Bronchial epithelial cell (primary cell): ENCODE data around the gene BEST1. TPM values are rescaled to one million over a fixed set of nuclear protein-coding genes. Genes with fewer than 3 reads are reported as not detected.

Experiments
- DNase-seq: peaks from one replicate; pipeline ENCODE4 v3.0.0-alpha.2; 2010; ENCODE audit warnings: low read depth
- FAIRE-seq: peaks from 2 replicates; lab custom pipeline; 2011; peaks lifted over from hg19 to GRCh38; lab: Jason Lieb, UNC
- H3K27me3 ChIP-seq: 2 replicates; pipeline ENCODE4 v1.5.1; 2011; ENCODE audit warnings: low read length; ENCODE audit not compliant: control insufficient read depth, insufficient read depth
- H3K36me3 ChIP-seq: 2 replicates; pipeline ENCODE4 v1.5.1; 2011; ENCODE audit warnings: low read length; ENCODE audit not compliant: control insufficient read depth, insufficient read depth
- H3K4me3 ChIP-seq: 2 replicates; pipeline ENCODE4 v1.5.1; 2011; ENCODE audit warnings: mild to moderate bottlenecking, low read depth, low read length, control low read depth
- CTCF ChIP-seq: IDR thresholded peaks from 2 replicates; pipeline ENCODE4 v1.5.1; 2011; ENCODE audit warnings: mild to moderate bottlenecking, moderate library complexity, low read length, control low read depth, inconsistent platforms; ENCODE audit not compliant: insufficient read depth, severe bottlenecking
- total RNA-seq: library from RNA; depleted of rRNA; stranded (reverse); fragments of >200 nt; gene quantifications from 2 replicates; pipeline ENCODE4 v1.2.1, GENCODE V29; 2014

BEST1 gene
- total RNA-seq, 1 donor from 2014 or later, result 3.7 TPM

DNA sequence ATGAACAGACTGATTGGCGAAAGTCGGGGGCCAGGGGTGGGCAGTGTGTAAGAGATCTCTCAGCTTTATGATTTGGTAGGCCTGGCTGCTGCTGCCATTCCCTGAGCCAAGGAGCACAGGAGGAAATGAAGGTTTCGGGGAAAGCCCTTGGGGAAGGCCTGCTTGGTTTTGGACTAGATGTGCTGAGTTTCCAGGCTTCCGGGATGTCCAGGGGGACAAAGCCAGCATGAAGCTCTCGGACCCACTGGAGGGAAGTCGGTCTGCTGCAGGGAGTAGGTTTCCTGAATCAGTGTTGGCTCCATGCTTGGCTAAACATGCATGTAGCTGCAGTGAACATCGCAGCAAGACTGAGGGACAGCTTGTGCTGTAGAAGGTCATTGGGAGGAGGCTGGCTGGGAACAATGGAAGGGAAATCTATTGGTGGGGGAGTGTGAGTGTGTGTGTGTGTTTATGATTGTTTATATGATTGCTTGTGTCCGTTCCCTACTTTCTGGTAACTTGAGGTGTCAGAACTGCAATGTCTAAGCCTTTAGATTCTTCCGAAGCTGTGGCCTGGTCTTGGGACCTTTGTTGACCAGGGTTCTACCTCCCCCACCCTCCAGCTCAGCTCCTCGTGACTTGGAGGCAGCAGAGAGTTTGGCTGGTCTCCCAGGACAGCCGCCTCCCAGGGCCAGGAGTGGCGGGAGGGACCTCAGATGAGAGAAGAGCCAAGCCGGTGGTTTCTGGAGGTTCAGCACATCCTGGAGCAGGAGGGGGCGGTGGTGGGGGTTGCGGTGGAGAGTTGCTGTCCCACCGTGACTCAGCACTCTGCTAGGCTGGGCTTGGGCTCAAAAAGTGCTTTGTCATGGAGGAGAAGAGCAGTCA is 21.3 kb downstream of the BEST1 start:
- Histone ChIP-seq H3K4me3 (no peak overlapping the region), H3K27me3 (no peaks in the 10 kb centered on the region), H3K36me3 (peaks cover 4% of the 10 kb centered on the region)
- no peak for FAIRE-seq
- peak; percentile 88 for DNase-seq
- no peak for TF ChIP-seq CTCF

DNA sequence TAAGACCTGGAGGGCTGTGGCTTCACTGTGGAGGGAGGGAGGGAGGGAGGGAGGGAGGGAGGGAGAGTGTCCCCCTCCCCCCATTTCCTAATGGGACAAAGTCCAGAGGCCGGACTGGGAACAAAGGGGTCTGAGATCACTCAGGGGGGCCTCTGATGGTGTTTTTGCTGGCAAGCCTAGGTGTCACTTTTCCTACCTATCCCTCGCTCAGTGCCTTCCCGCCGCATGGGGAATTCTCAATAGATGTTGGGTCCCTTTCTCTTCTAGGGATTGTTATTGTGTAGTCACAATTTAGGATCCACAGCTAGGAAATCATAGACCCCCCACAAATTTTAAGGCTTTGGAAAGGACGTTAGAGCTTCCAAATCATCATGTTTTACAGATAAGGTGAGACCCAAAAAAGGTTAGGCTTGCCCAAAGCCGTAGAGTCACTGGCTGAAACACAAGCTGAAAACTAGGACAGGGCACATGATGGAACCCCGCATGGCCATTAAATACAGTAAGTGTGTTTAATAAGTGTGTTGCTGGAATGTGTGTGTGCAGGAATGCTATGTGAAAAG is 22.0 kb downstream of the BEST1 start:
- Histone ChIP-seq H3K36me3 (no peaks in the 10 kb centered on the region), H3K4me3 (no peak overlapping the region), H3K27me3 (no peaks in the 10 kb centered on the region)
- no peak for TF ChIP-seq CTCF
- DNase-seq (no peak), FAIRE-seq (no peak)

DNA sequence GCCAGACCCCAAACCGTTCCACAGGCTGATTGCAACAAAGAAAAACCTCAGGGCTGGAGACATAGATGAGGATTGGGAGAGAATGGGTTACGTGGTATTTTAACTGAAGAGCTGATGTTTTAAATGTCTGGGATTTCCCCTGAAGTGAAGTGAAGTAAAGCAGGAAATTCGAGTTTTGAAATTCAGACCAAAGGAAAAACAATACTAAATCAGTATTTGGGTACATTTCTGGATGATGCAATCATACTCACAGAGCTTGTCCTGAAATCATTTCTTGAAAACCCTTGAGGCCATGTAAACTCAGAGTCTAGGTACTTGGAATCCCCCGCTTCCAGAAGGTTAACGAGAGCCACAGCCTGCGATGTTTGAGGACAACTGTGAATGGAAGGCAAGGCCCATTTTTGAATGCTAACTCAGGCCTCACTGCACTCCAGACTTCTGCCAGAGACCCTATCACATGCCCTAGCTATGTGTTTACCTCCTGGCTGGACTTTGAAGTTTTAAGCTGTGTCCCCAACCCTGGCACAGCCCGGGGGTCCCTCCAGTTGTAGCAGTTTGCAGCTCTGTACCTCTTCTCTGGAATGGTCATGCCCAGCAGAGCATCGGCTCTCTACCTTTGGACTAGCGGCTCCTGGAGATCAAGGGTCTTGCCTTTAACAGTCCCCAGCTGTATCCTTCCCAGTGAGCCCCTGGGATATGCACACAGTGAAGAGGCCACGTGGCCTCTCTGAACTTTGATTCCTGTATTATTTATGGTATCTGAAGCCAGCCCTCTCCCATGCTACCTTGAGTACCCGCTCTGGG is 22.7 kb downstream of the BEST1 start:
- DNase-seq (peak; percentile 97), FAIRE-seq (no peak)
- Histone ChIP-seq H3K27me3 (no peaks in the 10 kb centered on the region), H3K36me3 (no peaks in the 10 kb centered on the region), H3K4me3 (no peak overlapping the region)
- no peak for TF ChIP-seq CTCF

DNA sequence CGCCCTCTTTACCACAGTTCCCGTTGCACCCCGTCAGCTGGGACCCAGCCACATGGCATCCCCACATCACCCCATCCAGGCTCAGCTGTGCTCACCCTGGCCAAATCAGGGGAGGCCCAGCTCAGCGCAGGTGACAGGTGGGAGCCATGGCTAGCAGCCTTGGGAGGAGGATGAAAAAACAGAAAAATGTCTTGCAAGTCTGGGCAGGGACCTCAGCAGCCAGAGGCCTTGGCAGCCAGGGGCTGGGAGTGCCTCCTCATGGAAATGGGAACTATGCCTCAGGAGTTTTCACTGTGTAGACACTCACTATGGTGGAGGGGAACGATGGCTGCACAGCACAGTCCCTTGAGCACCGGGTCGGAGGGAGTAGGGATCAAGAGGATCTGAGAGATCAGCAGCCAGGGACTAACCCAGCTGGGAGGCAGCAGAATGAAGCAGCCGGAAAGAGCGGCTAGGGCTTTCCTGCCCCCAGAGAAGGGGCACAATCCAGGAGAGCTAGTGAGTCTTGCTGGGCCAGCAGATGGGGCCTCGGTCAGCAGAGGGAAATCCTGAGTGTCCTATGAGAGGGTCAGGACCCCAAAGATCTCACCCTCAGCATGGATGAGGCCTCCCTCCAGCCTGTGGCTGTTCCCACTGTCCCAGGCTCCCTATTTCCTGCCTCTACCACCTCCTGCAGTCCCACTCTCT is 23.5 kb downstream of the BEST1 start:
- TF ChIP-seq CTCF, result no peak
- no peak for FAIRE-seq
- Histone ChIP-seq H3K36me3 (no peaks in the 10 kb centered on the region), H3K27me3 (no peaks in the 10 kb centered on the region), H3K4me3 (no peak overlapping the region)
- peak; percentile 91 for DNase-seq

DNA sequence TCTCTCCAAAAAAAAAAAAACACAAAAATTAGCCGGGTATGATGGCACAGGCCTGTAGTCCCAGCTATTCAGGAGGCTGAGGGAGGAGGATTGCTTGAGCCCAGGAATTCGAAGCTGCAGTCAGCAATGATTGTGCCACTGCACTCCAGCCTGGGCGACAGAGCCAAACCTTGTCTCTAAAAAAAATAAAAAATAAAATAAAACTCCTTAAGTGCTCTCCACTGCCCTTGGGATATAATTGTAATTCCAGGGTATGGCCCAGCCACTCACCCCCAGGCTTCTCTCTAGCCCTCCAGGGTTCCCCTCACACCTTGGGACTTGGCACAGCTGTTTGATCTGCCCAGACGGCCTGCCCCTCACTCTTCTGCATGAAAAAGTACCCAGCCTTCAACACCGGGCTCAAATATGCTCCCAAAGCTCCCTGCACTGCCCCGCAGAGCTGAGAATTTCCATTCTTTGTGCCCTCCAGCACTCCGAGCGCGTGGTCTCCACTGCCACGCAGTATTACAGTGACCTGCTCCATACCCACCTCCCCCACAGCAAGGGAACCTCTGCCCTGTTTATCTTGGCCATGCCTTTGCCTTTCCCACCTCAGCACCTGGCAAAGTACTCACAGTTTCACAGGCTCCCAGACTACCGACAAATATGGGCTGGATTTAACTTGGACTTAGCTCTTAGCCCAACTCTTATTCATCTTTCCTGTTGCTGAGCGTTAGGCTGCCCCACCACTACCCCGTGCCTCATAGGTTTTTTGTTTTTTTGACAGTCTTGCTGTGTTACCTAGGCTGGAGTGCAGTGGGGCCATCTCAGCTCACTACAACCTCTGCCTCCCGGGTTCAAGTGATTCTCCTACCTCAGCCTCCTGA is 24.8 kb downstream of the BEST1 start:
- FAIRE-seq, result no peak
- Histone ChIP-seq H3K4me3 (no peak overlapping the region), H3K27me3 (no peaks in the 10 kb centered on the region), H3K36me3 (no peaks in the 10 kb centered on the region)
- TF ChIP-seq CTCF, result no peak
- DNase-seq, result peak; percentile 59
